BLaER1 treated with 17β-estradiol and CSF1 and Interleukin-3, amounts not matched to agents 10 nM and 100 nM (cell line): ENCODE measurements around the gene BCAS3.

Experiments used
- H3K27ac ChIP-seq, 11 experiments: shearing (Covaris generic); formaldehyde crosslinking; 2 replicates each; pipeline ENCODE4 v1.8.1; 2022
- H3K27me3 ChIP-seq, 11 experiments: shearing (Covaris generic); formaldehyde crosslinking; 2 replicates each; pipeline ENCODE4 v1.8.1; 2022
- H3K36me3 ChIP-seq, 11 experiments: shearing (Covaris generic); formaldehyde crosslinking; 2 replicates each; pipeline ENCODE4 v1.8.1; 2022
- H3K4me1 ChIP-seq, 10 experiments: shearing (Covaris generic); formaldehyde crosslinking; 2 replicates each; pipeline ENCODE4 v1.8.1; 2022
- H3K4me2 ChIP-seq, 11 experiments: shearing (Covaris generic); formaldehyde crosslinking; 2 replicates each; pipeline ENCODE4 v1.8.1; 2022
- H3K4me3 ChIP-seq, 10 experiments: shearing (Covaris generic); formaldehyde crosslinking; 2 replicates each; pipeline ENCODE4 v1.8.1; 2022
- H3K9ac ChIP-seq, 11 experiments: shearing (Covaris generic); formaldehyde crosslinking; 2 replicates each; pipeline ENCODE4 v1.8.1; 2022
- H3K9me3 ChIP-seq, 11 experiments: shearing (Covaris generic); formaldehyde crosslinking; replicated peaks in 1 of 11; 2 replicates each; pipeline ENCODE4 v1.8.1; 2022
- H4K20me1 ChIP-seq, 11 experiments: shearing (Covaris generic); formaldehyde crosslinking; 2 replicates each; pipeline ENCODE4 v1.8.1; 2022
- Cebpa-rat ChIP-seq, 11 experiments: shearing (Covaris generic); IDR thresholded peaks; 2 replicates each; pipeline ENCODE4 v1.8.1; 2022

BCAS3 gene

DNA sequence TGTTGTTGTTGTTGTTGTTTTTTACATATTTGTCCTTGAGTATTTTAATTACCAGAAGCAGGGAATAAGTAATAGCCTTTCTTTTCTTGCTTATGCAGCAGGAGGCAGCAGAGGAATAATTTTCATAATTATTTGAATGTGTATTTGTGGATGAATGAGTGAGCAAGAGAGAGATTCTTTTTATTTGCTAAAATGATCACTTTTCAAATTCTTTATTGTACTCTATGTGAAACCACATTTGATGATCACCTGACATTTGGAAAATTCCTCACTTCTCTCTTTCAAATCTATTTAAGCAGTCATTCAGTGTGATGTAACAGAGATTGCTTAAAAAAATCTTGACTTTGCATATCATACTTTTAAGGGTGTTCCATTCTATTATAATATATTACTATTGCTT lies 223.6 kb downstream of the BCAS3 start:
- peaks cover 0 to 3% (median 0%) of the 10 kb centered on the region in 11 experiments; a peak in 1 of 22 replicates for H3K36me3 ChIP-seq
- peaks cover 0 to 13% (median 0%) of the 10 kb centered on the region in 10 experiments; a peak in 2 of 20 replicates for H3K4me1 ChIP-seq
- no peak overlapping the region for H3K27ac ChIP-seq
- no peaks in the 10 kb centered on the region for H3K27me3 ChIP-seq
- no peak overlapping the region for H3K4me2 ChIP-seq
- no peak for TF ChIP-seq Cebpa-rat (IDR thresholded peaks at IDR 0.05)
- no peak overlapping the region for H3K4me3 ChIP-seq
- H3K9ac ChIP-seq, result no peak overlapping the region
- H4K20me1 ChIP-seq, result no peaks in the 10 kb centered on the region
- H3K9me3 ChIP-seq, result peaks cover 6 to 25% (median 22%) of the 10 kb centered on the region in 11 experiments; a peak in 21 of 22 replicates

GRCh38 chr17:60901806-60902205 lies 224.2 kb downstream of the BCAS3 start:
- Histone ChIP-seq H3K4me1 (peaks cover 0 to 13% (median 0%) of the 10 kb centered on the region in 10 experiments; a peak in 2 of 20 replicates), H3K4me3 (no peak overlapping the region), H4K20me1 (no peaks in the 10 kb centered on the region), H3K27me3 (no peaks in the 10 kb centered on the region), H3K36me3 (peaks cover 0 to 3% (median 0%) of the 10 kb centered on the region in 11 experiments; a peak in 1 of 22 replicates), H3K9ac (no peak overlapping the region), H3K27ac (no peak overlapping the region), H3K9me3 (peaks cover 5 to 24% (median 18%) of the 10 kb centered on the region in 11 experiments; a peak in 21 of 22 replicates), H3K4me2 (no peak overlapping the region)
- TF ChIP-seq Cebpa-rat (IDR thresholded peaks at IDR 0.05), result no peak

DNA sequence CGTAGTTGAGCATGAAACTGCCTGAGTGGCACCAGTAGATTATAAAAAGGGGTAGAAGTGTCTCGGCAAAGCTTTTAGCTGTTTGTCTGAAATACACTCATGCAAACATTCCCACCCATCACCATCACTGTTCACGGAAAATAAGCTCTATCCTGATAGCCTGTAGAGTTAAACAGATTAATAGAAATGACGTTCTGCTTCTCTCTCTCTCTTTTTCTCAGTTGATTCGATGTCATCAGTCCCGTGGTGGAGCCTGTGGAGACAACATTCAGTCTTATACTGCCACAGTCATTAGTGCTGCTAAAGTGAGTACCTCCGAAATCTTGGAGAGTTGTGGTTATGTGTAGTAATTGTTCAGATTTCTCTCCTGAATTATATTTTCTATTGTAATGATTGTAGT lies 224.7 kb downstream of the BCAS3 start:
- H3K4me3 ChIP-seq, result no peak overlapping the region
- peaks cover 0 to 3% (median 0%) of the 10 kb centered on the region in 11 experiments; a peak in 1 of 22 replicates for H3K36me3 ChIP-seq
- peaks cover 0 to 18% (median 12%) of the 10 kb centered on the region in 11 experiments; a peak in 20 of 22 replicates for H3K9me3 ChIP-seq
- no peak overlapping the region for H3K4me2 ChIP-seq
- H4K20me1 ChIP-seq, result no peaks in the 10 kb centered on the region
- no peak overlapping the region for H3K27ac ChIP-seq
- H3K9ac ChIP-seq, result no peak overlapping the region
- H3K4me1 ChIP-seq, result peaks cover 0 to 13% (median 0%) of the 10 kb centered on the region in 10 experiments; a peak in 2 of 20 replicates
- no peaks in the 10 kb centered on the region for H3K27me3 ChIP-seq
- no peak for TF ChIP-seq Cebpa-rat (IDR thresholded peaks at IDR 0.05)

- no peaks in the 10 kb centered on the region for H3K27me3 ChIP-seq
- H3K4me3 ChIP-seq, result no peak overlapping the region
- H3K4me2 ChIP-seq, result no peak overlapping the region
- H3K9me3 ChIP-seq, result 0 out of 22 replicates have a peak, but pooled peaks cover 0 to under 1% (median 0%) of the 10 kb centered on the region in 11 experiments
- no peak overlapping the region for H3K9ac ChIP-seq
- no peaks in the 10 kb centered on the region for H4K20me1 ChIP-seq
- peak in 2 of 11 experiments; percentile 30 to 61; a peak in 3 of 22 replicates for TF ChIP-seq Cebpa-rat (IDR thresholded peaks at IDR 0.05)
- peaks cover 0 to 13% (median 0%) of the 10 kb centered on the region in 10 experiments; a peak in 2 of 20 replicates for H3K4me1 ChIP-seq
- no peaks in the 10 kb centered on the region for H3K36me3 ChIP-seq
- H3K27ac ChIP-seq, result no peak overlapping the region
These were observed 226.9 kb downstream of the BCAS3 start for GRCh38 chr17:60904582-60904981.

DNA sequence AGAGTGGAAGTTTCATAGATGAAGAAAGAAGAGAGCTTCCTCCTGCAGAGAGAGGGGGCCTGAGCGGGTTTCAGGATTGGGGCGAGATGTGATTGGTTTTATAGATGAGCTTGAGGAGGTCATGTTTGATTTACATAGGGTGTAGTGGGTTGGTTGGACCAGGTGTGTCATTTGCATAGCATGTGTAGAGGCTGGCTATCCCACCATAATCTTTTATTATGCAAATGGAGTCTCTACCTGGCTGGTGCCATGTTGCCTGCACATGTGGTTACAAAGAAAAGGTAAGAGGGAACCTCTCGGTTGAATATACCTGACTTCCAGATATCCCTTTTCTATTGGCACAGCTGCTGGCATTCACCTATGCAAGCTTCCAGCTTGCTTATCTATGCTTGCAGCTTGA lies 228.1 kb downstream of the BCAS3 start:
- TF ChIP-seq Cebpa-rat (IDR thresholded peaks at IDR 0.05), result no peak

DNA sequence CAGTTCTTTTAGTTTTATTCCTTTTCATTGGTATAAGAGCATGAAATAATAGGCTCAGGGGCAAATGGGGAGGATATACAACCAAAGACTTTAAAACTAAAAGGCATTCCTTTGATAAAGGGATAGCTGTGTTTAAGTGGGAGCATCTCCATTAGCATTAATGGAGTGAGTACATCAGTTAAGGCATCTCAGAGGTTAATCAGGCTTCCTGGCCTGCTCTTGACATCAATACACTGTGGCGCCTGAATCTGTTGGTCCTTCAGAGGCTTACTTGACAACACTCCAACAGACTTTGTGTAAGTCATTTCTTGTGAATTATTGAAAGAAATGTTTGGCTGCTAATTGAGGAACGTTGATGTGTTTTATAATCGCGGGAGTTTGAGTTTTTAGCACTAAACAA lies 230.7 kb downstream of the BCAS3 start:
- Histone ChIP-seq H3K9me3 (no peaks in the 10 kb centered on the region), H3K4me3 (no peak overlapping the region), H3K4me1 (no peaks in the 10 kb centered on the region), H4K20me1 (no peaks in the 10 kb centered on the region), H3K27ac (no peak overlapping the region), H3K27me3 (no peaks in the 10 kb centered on the region), H3K36me3 (no peaks in the 10 kb centered on the region), H3K9ac (no peak overlapping the region), H3K4me2 (no peak overlapping the region)
- no peak for TF ChIP-seq Cebpa-rat (IDR thresholded peaks at IDR 0.05)

More for the DNA sequence above, 228.1 kb downstream of the BCAS3 start:
- Histone ChIP-seq H3K36me3 (no peaks in the 10 kb centered on the region), H3K9ac (no peak overlapping the region), H3K27me3 (no peaks in the 10 kb centered on the region), H3K27ac (no peak overlapping the region), H4K20me1 (no peaks in the 10 kb centered on the region), H3K4me1 (peaks cover 0 to 13% (median 0%) of the 10 kb centered on the region in 10 experiments; a peak in 2 of 20 replicates), H3K4me3 (no peak overlapping the region), H3K9me3 (no peaks in the 10 kb centered on the region), H3K4me2 (no peak overlapping the region)

GRCh38 chr17:60909405-60909804 lies 231.8 kb downstream of the BCAS3 start:
- H3K4me3 ChIP-seq, result no peak overlapping the region
- no peak overlapping the region for H3K4me2 ChIP-seq
- no peaks in the 10 kb centered on the region for H4K20me1 ChIP-seq
- no peaks in the 10 kb centered on the region for H3K36me3 ChIP-seq
- H3K27ac ChIP-seq, result no peak overlapping the region
- H3K9ac ChIP-seq, result no peak overlapping the region
- no peaks in the 10 kb centered on the region for H3K27me3 ChIP-seq
- no peak for TF ChIP-seq Cebpa-rat (IDR thresholded peaks at IDR 0.05)
- no peaks in the 10 kb centered on the region for H3K4me1 ChIP-seq
- H3K9me3 ChIP-seq, result no peaks in the 10 kb centered on the region

DNA sequence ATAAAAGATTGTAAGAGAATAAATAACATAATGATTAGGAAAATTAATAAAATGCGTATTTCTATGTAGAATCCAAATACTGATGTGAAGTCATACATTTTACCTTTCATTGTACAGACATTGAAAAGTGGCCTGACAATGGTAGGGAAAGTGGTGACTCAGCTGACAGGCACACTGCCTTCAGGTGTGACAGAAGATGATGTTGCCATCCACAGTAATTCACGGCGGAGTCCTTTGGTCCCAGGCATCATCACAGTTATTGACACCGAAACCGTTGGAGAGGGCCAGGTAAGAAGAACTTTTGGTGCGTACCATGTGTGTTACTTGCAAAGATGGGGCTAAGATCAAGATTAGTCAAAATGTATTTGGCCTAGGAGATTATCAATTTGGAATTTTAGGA lies 232.8 kb downstream of the BCAS3 start:
- Histone ChIP-seq H3K4me2 (no peak overlapping the region), H3K9me3 (0 out of 22 replicates have a peak, but pooled peaks cover 0 to under 1% (median 0%) of the 10 kb centered on the region in 11 experiments), H3K27ac (no peak overlapping the region), H4K20me1 (no peaks in the 10 kb centered on the region), H3K9ac (no peak overlapping the region), H3K4me3 (no peak overlapping the region), H3K4me1 (no peaks in the 10 kb centered on the region), H3K36me3 (no peaks in the 10 kb centered on the region), H3K27me3 (no peaks in the 10 kb centered on the region)
- TF ChIP-seq Cebpa-rat (IDR thresholded peaks at IDR 0.05), result no peak

DNA sequence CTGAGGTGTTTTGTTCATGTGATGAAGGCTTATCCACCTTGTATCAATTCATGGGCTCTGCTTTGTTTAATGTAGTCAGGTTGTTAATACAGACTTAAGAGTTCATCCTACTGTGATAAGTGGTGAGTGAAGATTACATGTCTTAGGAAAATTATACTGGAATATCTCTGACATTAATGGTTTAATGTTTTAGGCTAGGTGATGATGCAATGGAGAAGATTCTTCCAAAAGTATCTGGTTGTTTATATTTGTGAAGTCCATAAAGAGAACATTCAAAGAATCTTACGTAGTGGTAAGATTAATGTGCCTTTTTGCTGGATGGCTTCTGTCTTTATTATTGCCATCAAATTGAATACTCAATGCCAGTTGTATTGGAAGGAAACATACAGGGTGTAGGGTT lies 236.4 kb downstream of the BCAS3 start:
- TF ChIP-seq Cebpa-rat (IDR thresholded peaks at IDR 0.05), result no peak
- Histone ChIP-seq H3K9ac (no peak overlapping the region), H3K4me3 (no peak overlapping the region), H3K9me3 (peaks cover 0 to 12% (median 8%) of the 10 kb centered on the region in 11 experiments; a peak in 13 of 22 replicates), H3K36me3 (no peaks in the 10 kb centered on the region), H4K20me1 (no peaks in the 10 kb centered on the region), H3K4me1 (no peaks in the 10 kb centered on the region), H3K4me2 (no peak overlapping the region), H3K27me3 (no peaks in the 10 kb centered on the region), H3K27ac (no peak overlapping the region)

DNA sequence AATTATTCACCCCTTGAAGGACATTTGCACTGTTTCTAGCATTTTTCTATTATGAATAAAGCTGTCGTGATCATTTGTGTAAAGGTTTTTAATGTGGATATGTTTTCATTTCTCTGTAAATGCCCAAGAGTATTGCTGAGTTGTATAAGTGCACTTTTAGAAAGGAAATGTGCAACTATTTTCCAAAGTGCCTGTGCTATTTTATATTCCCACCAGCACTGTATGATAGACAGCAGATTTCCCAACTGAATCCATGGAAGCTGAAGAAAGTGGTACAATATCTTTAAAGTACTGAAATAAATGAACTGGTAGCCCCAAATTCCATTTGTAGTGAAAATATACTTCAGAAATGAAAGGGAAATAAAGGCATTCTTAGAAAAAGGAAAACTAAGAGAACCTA lies 238.4 kb downstream of the BCAS3 start:
- H3K4me3 ChIP-seq, result no peak overlapping the region
- H3K4me1 ChIP-seq, result no peaks in the 10 kb centered on the region
- H3K27me3 ChIP-seq, result no peaks in the 10 kb centered on the region
- H3K9me3 ChIP-seq, result peaks cover 0 to 12% (median 8%) of the 10 kb centered on the region in 11 experiments; a peak in 13 of 22 replicates
- H3K4me2 ChIP-seq, result no peak overlapping the region
- H4K20me1 ChIP-seq, result no peaks in the 10 kb centered on the region
- no peak for TF ChIP-seq Cebpa-rat (IDR thresholded peaks at IDR 0.05)
- H3K36me3 ChIP-seq, result no peaks in the 10 kb centered on the region
- H3K27ac ChIP-seq, result no peak overlapping the region
- H3K9ac ChIP-seq, result no peak overlapping the region
